ENCODE data around the gene PPP1CA.

DNA sequence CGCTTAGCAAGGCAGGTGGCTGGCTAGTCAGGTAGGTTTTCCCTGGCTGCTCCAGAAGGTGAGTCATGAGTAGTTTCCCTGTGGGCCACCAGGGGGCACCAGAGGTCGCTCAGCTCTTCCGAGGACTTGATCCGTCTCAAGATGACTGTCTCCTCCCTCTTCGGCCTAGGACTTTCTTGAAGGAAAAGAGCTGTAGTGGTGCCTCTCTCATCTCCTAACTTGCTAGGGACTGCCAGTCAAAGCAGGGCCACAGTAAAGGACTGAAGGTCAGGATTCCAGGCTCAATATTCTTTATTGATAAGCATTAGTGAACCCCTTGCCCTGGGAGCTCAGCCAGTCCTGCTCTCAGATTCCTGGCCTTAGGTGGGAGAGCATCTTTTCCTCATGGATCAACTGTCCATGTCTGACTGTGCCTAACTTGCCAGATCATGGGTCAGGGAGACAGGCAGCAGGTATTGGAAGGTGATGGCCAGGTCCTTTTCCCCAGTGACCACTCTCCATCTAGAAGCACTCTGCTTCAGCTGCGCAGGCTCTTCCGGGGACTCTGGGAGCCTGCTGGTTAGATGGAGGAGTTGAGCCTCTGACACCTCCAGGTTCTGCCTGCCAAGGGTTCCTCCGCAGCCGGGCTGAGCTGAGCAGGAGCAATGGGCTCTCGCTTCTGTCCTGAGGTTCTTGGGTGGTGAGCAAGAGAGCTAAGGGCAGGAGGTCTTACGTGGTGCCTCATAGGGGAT, 50.2 kb downstream of the PPP1CA start:
- no peak for TF ChIP-seq SIN3A (IDR thresholded peaks at IDR 0.05; ENCODE audit: borderline replicate concordance, insufficient read depth, low read length)
- TF ChIP-seq TAF1 (IDR thresholded peaks at IDR 0.05; ENCODE audit: borderline replicate concordance, insufficient read depth, low read length): no peak
- TF ChIP-seq POLR2AphosphoS5 (IDR thresholded peaks at IDR 0.05; ENCODE audit: low read depth, low read length): no peak
- TF ChIP-seq, protein P1, sequence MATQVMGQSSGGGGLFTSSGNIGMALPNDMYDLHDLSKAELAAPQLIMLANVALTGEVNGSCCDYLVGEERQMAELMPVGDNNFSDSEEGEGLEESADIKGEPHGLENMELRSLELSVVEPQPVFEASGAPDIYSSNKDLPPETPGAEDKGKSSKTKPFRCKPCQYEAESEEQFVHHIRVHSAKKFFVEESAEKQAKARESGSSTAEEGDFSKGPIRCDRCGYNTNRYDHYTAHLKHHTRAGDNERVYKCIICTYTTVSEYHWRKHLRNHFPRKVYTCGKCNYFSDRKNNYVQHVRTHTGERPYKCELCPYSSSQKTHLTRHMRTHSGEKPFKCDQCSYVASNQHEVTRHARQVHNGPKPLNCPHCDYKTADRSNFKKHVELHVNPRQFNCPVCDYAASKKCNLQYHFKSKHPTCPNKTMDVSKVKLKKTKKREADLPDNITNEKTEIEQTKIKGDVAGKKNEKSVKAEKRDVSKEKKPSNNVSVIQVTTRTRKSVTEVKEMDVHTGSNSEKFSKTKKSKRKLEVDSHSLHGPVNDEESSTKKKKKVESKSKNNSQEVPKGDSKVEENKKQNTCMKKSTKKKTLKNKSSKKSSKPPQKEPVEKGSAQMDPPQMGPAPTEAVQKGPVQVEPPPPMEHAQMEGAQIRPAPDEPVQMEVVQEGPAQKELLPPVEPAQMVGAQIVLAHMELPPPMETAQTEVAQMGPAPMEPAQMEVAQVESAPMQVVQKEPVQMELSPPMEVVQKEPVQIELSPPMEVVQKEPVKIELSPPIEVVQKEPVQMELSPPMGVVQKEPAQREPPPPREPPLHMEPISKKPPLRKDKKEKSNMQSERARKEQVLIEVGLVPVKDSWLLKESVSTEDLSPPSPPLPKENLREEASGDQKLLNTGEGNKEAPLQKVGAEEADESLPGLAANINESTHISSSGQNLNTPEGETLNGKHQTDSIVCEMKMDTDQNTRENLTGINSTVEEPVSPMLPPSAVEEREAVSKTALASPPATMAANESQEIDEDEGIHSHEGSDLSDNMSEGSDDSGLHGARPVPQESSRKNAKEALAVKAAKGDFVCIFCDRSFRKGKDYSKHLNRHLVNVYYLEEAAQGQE (IDR thresholded peaks at IDR 0.05; ENCODE audit: insufficient read depth in 1 of 2, low read depth in 2 of 2, low read length in 2 of 2): no peak

All from PFSK-1 (cell line).